Medulla oblongata (tissue), 1 donor: ENCODE data around the gene PRRT1B.
"Not testable (repeated sequence)": the region's sequence is repeated elsewhere in the genome, so short reads cannot be mapped to it uniquely, and the experiment has no call there.

Experiments used
- DNase-seq: peaks from one replicate; pipeline ENCODE4 v3.0.0-alpha.2; 2015; ENCODE audit errors: extremely low spot score

PRRT1B gene

GRCh38 chr9:131545003-131545785 is at the start of gene PRRT1B:
PRRT1B (plus strand) TSS chr9:131545523; CDS start chr9:131545616, 93 bp downstream.
- no peak for DNase-seq

DNA sequence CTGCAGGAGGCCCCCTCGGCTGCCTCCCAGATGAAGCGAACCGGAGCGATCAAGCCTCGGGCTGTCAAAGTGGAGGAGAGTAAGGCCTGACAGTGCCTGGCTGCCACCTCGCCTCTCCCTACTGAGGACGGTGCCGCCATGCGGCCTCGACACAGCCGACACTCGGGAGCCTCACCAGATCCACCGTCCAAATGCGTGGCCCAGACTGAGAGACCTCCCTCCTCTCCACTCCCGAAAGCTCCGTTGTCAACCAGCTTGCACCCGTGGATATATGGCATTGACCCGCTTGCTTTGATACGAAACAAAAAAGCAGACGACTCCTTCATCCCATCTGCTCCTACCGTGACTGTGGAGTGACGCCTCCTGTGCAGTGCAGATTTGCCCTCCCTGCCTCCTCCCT is 49.5 kb upstream of the PRRT1B start:
- no peak for DNase-seq

GRCh38 chr9:131496844-131497405 is 48.4 kb upstream of the PRRT1B start:
- DNase-seq, result no peak

DNA sequence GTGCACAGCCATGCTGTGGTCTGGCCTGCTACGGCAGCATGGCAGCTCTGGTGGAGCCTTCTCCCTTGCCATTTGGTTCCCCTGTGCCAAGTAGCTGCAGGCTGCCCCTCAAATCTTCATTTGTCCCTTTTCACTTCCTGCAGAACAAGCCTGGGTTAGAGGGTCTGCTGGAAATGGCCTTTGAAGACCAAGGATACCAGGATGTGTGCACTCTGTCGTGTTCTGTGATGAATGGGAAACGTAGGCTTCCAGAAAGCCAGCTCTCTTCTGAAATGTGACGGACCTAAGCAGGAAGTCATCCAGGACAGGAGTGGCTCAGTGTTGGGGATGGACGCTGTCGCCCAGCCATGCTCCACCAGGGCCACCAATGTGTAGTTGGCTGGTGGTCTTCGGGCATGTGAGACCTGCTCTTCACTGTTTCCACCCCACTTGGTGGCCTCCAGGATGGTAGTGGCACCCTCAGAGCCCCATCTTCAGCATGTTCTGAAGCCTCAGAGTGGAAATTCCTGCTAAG is 46.0 kb upstream of the PRRT1B start:
- no peak for DNase-seq

DNA sequence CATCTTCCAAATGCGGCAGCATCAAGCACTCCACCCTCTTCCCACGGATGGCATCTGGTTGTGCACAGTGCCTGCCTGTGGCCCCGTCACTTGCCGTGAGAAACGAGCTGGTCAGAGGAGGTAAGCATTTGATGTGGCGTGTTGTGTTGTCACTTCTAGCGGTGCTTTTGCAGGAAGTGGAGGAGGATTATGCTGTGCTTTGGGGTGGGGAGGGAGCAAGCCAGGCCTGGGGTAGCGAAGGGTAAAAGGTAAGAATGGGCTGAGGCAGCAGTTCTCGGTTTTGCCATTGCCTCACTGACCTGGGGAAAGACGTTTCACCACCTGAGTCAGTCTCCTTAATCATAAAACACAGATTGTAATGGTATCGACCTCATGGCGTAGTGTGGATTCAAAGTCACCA is 44.9 kb upstream of the PRRT1B start:
- DNase-seq, result no peak

DNA sequence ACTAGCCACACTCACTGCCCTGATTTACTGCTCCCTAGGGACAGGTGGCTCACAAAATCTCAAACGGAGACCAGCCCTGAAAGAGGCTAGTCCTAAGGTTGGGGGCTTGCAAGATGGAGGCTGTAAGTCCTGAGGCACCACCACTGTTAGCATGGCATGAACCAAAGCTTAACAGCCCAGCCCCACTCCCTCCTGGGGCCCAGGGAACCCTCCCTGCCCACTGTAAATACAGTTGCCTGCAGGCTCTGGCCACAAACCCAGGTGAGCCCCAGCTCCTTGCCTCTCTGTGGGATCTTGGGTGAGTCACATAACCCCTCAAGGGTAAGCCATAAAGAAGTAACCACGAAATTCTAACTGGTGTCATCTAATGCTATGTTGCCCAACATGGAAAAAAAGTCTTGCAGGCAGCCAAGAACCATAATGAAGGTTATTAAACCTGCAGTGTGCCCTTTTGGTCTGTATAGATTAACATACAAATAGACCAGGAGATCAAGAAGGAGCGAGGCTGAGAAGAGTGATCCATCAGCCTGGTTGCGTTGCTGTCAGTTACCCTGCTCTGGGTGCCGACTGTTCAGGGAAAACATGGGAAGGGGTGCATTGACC is 44.3 kb upstream of the PRRT1B start:
- no peak for DNase-seq

GRCh38 chr9:131502781-131503625 is 42.3 kb upstream of the PRRT1B start, which contains the start of gene POMT1:
POMT1 (plus strand) TSS chr9:131502918; CDS start chr9:131504219, 1,301 bp downstream.
- peak; percentile 90 for DNase-seq

DNA sequence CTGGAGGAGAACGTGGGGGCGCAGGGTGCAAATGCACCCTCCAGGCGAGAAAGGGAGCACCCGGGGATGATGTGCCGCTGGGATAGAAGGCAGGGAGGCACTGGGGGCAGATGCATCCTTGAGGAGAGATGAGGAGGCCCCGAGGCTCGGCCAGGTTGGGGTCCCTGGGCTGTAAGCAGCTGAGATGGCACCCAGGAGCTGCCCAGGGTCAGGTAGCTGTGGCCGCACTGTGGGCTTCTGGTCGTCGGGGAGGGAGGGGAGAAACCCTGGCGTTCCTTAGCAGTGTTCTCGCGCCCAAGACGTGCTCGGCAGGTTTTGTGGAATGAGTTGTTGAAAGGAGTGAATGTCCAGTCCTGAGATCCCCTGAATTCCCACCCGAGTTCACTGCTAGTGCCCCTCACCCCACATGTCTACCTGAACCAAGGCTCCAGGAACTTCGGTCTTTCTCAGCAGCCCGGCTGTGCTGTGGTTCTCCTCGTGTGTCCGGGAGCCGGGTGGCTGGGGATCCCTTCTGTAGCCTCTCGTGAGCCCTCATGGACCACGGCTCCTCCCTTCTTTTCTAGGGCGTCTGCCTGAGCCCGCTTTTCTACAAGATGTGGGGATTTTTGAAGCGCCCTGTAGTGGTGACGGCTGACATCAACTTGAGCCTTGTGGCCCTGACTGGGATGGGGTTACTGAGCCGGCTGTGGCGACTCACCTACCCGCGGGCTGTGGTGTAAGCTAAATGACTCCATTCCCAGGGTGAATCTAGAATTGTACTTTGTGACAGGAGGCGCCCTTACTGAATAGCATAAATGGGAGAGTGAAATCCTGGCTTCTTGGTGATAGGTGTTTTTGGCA is 41.5 kb upstream of the PRRT1B start:
- DNase-seq, result no peak

DNA sequence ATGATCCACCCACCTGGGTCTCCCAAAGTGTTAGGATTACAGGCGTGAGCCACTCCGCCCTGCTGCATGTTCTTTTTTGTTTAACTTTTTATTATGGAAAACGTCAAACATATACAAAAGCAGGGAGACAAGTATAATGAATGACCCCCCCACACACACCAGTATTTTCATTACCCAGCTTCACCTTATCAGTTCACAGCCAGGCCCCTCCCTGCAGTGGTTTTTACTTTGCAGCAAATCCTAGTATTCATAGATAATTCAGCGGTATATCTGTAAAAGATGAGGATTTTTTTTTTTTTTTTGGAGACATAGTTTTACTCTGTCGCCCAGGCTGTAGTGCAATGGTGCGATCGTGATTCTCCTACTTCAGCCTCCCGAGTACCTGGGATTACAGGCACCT is 40.3 kb upstream of the PRRT1B start:
- DNase-seq, result no peak

- peak; percentile 28 for DNase-seq
These were observed 33.9 kb upstream of the PRRT1B start for GRCh38 chr9:131511416-131511815.

- no peak for DNase-seq
These were observed 33.4 kb upstream of the PRRT1B start for GRCh38 chr9:131511880-131512279.

DNA sequence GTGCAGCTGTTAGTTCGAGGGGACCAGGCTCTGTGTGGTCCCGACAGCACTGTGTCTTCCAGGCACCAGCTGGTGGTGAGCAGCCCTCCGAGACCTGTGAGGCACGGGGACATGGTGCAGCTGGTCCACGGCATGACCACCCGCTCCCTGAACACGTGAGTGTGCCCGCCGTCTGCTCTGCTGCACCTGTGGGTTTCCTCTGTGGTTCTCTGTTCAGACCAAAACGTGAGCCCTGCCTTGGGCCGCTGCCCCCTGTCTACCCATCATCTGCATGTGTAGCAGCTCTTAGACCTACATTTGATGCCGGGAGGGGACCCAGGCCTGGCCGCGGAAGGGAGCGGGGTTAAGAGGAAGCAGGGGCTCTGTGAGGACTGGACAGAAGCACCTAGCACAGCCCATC is 32.1 kb upstream of the PRRT1B start:
- no peak for DNase-seq

GRCh38 chr9:131515559-131516031 is 29.7 kb upstream of the PRRT1B start:
- DNase-seq, result not testable (repeated sequence)

GRCh38 chr9:131516100-131516499 is 29.2 kb upstream of the PRRT1B start:
- DNase-seq, result no peak

DNA sequence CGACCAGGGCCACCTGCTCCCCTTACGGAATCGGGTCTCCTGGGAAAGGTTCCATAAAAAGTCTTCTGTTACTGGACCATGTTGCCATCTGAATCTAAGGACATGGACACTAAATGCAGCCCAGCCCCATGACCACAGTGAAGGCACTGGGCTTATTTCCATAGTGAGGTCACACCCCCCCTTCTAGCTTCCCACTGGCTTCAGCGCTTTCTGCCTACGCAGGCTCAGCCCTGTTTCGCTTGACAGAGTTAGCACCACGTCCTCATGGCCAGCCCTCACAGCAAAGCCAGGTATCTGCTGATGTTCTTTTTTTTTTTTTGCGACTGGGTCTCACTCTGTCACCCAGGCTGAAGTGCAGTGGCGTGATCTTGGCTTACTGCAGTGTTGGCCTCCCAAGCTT is 28.4 kb upstream of the PRRT1B start:
- no peak for DNase-seq

GRCh38 chr9:131517761-131518190 is 27.5 kb upstream of the PRRT1B start:
- peak; percentile 80 for DNase-seq

DNA sequence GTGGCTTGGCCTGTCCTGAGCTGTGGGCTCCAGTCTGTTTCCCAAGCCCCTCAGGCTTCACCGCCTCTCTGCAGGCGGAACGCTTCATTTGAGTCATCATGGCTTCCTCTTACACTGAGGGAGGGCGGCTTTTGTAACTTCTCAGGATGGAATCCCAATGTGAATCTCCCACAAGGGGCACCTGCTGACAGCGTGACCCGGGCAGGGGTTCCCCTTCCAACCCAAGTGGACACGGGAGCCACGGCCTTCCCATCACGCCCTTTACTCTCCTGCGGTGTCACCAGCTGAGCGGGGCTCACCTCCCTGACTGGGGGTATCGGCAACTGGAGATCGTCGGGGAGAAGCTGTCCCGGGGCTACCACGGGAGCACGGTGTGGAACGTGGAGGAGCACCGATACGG is 26.8 kb upstream of the PRRT1B start:
- DNase-seq, result no peak

DNA sequence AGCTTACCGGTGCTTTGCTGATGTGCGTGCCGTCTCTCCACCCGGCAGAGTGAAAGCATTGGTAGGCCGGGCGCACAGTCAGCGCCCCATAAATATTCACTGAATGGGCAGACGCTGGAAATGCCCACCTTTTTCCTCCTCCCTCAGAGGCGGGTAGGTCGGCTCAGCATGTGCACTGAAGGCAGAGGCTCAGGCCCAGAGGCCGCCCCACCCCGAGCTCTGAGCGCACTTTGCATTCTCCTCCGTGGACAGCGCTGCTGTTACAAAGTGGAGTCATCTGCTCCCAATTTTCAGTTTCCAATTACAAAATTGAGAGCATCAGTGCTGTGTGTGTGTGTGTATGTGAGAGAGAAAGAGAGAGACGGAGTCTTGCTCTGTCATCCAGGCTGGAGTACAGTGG is 24.8 kb upstream of the PRRT1B start:
- DNase-seq, result no peak

DNA sequence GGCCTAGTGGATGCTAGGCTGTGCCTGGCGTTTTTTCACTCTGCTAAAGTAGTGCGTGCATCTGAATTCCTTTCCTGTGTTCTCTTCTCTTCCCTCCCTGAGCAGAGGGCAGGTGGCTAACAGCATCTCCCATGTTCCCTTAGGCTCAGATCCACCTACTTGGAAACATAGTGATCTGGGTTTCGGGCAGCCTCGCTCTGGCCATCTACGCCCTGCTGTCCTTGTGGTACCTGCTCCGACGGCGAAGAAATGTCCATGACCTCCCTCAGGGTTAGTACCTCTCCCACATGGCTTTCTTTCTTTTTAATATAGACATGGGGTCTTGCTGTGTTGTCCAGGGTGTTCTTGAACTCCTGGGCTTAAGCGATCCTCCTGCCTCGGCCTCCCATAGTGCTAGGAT is 24.1 kb upstream of the PRRT1B start:
- no peak for DNase-seq

- DNase-seq, result no peak
These were observed 23.5 kb upstream of the PRRT1B start for GRCh38 chr9:131521822-131522221.
